ENCODE measurements around the gene ATP6V1C2. TPM values are rescaled to one million over a fixed set of nuclear protein-coding genes. Genes with fewer than 3 reads are reported as not detected.
A peak's percentile ranks its signal among the peaks of the same experiment; 100 is the strongest.

The ATP6V1C2 gene
- total RNA-seq, 1 donor from 2014 or later, result 1.1 TPM

- no peak overlapping the region for H3K27ac Mint-ChIP-seq
- DNase-seq (ENCODE audit: extremely low spot score, unreplicated experiment), result no peak
- H3K4me1 Mint-ChIP-seq (ENCODE audit: unreplicated experiment), result peaks cover 3% of the 10 kb centered on the region
- no peaks in the 10 kb centered on the region for H3K36me3 Mint-ChIP-seq
- TF ChIP-seq CTCF (conservative IDR thresholded peaks at IDR 0.05), result no peak
- no peaks in the 10 kb centered on the region for H3K27me3 Mint-ChIP-seq
- H3K9me3 Mint-ChIP-seq, result no peaks in the 10 kb centered on the region
- H3K4me3 Mint-ChIP-seq, result no peak overlapping the region
Measured at GRCh38 chr2:10759151-10759714, 37.8 kb downstream of the ATP6V1C2 start.

GRCh38 chr2:10760794-10761504 is 39.5 kb downstream of the ATP6V1C2 start:
- no peak for TF ChIP-seq CTCF (conservative IDR thresholded peaks at IDR 0.05)
- no peak overlapping the region for H3K4me3 Mint-ChIP-seq
- H3K9me3 Mint-ChIP-seq, result no peaks in the 10 kb centered on the region
- H3K36me3 Mint-ChIP-seq, result no peaks in the 10 kb centered on the region
- H3K27me3 Mint-ChIP-seq, result no peaks in the 10 kb centered on the region
- H3K4me1 Mint-ChIP-seq (ENCODE audit: unreplicated experiment), result peaks cover 3% of the 10 kb centered on the region
- no peak for DNase-seq (ENCODE audit: extremely low spot score, unreplicated experiment)
- no peak overlapping the region for H3K27ac Mint-ChIP-seq

GRCh38 chr2:10761591-10761990 is 40.2 kb downstream of the ATP6V1C2 start:
- H3K9me3 Mint-ChIP-seq, result no peaks in the 10 kb centered on the region
- peaks cover 3% of the 10 kb centered on the region for H3K4me1 Mint-ChIP-seq (ENCODE audit: unreplicated experiment)
- no peaks in the 10 kb centered on the region for H3K27me3 Mint-ChIP-seq
- DNase-seq (ENCODE audit: extremely low spot score, unreplicated experiment), result no peak
- TF ChIP-seq CTCF (conservative IDR thresholded peaks at IDR 0.05), result no peak
- no peak overlapping the region for H3K4me3 Mint-ChIP-seq
- H3K36me3 Mint-ChIP-seq, result no peaks in the 10 kb centered on the region
- H3K27ac Mint-ChIP-seq, result no peak overlapping the region

GRCh38 chr2:10762651-10763460 is 41.4 kb downstream of the ATP6V1C2 start:
- DNase-seq (ENCODE audit: extremely low spot score, unreplicated experiment), result no peak
- Mint-ChIP-seq H3K4me3 (no peak overlapping the region), H3K27me3 (no peaks in the 10 kb centered on the region), H3K4me1 (ENCODE audit: unreplicated experiment) (peaks cover 3% of the 10 kb centered on the region), H3K9me3 (no peaks in the 10 kb centered on the region), H3K36me3 (no peaks in the 10 kb centered on the region), H3K27ac (peak overlapping the region; percentile 55)
- TF ChIP-seq CTCF (conservative IDR thresholded peaks at IDR 0.05), result no peak

- no peak for TF ChIP-seq CTCF (conservative IDR thresholded peaks at IDR 0.05)
- H3K4me3 Mint-ChIP-seq, result no peak overlapping the region
- H3K4me1 Mint-ChIP-seq (ENCODE audit: unreplicated experiment), result peaks cover 3% of the 10 kb centered on the region
- no peaks in the 10 kb centered on the region for H3K36me3 Mint-ChIP-seq
- peak overlapping the region; percentile 55 for H3K27ac Mint-ChIP-seq
- H3K27me3 Mint-ChIP-seq, result no peaks in the 10 kb centered on the region
- no peaks in the 10 kb centered on the region for H3K9me3 Mint-ChIP-seq
- DNase-seq (ENCODE audit: extremely low spot score, unreplicated experiment), result no peak
Measured at GRCh38 chr2:10763461-10763800, 42.0 kb downstream of the ATP6V1C2 start.

Measured in type B pancreatic cell (in vitro differentiated cells).